Measurements from ENCODE around the gene TGFBR3. TPM values are rescaled to one million over a fixed set of nuclear protein-coding genes. Genes with fewer than 3 reads are reported as not detected.

TGFBR3 gene
- polyA plus RNA-seq, 1 experiment: 8.2 TPM

- no peaks in the 10 kb centered on the region for H3K27me3 ChIP-seq (ENCODE audit: control insufficient read depth, insufficient read depth, low read length)
- no peak for DNase-seq (ENCODE audit: low read depth)
- no peak for TF ChIP-seq CTCF (IDR thresholded peaks at IDR 0.05; ENCODE audit: insufficient read depth, low read depth, low read length)
- H3K4me3 ChIP-seq (ENCODE audit: low read depth, low read length): no peak overlapping the region
- POLR2A ChIA-PET: no interaction called here
- CTCF ChIA-PET: interaction anchor here (0.7 kb wide), 1 partner anchor 23 kb away, joined by 3 read pairs; no protein-coding TSS in a partner anchor
- peaks cover 1% of the 10 kb centered on the region; the same call in 1 of the 2 replicates for H3K36me3 ChIP-seq (ENCODE audit: control insufficient read depth, insufficient read depth, low read length)
Observed at GRCh38 chr1:91679446-91679845, 206.5 kb downstream of the TGFBR3 start.

- H3K4me3 ChIP-seq (ENCODE audit: low read depth, low read length): no peak overlapping the region
- CTCF ChIA-PET: no interaction called here
- H3K36me3 ChIP-seq (ENCODE audit: control insufficient read depth, insufficient read depth, low read length): 0 out of 2 replicates have a peak, but pooled peaks cover 1% of the 10 kb centered on the region
- H3K27me3 ChIP-seq (ENCODE audit: control insufficient read depth, insufficient read depth, low read length): no peaks in the 10 kb centered on the region
- no peak for TF ChIP-seq CTCF (IDR thresholded peaks at IDR 0.05; ENCODE audit: insufficient read depth, low read depth, low read length)
- POLR2A ChIA-PET: no interaction called here
- DNase-seq (ENCODE audit: low read depth): no peak
Observed at GRCh38 chr1:91676030-91676429, 209.9 kb downstream of the TGFBR3 start.

- no peaks in the 10 kb centered on the region for H3K27me3 ChIP-seq (ENCODE audit: control insufficient read depth, insufficient read depth, low read length)
- no peak for TF ChIP-seq CTCF (IDR thresholded peaks at IDR 0.05; ENCODE audit: insufficient read depth, low read depth, low read length)
- CTCF ChIA-PET: interaction anchor here (0.5 kb wide), 1 partner anchor 26 kb away, joined by 3 read pairs; no protein-coding TSS in a partner anchor
- no peak overlapping the region for H3K4me3 ChIP-seq (ENCODE audit: low read depth, low read length)
- H3K36me3 ChIP-seq (ENCODE audit: control insufficient read depth, insufficient read depth, low read length): no peaks in the 10 kb centered on the region
- no peak for DNase-seq (ENCODE audit: low read depth)
- POLR2A ChIA-PET: interaction anchor here (0.6 kb wide), 1 partner anchor 11 kb away, joined by 3 read pairs; no protein-coding TSS in a partner anchor
Observed at GRCh38 chr1:91674107-91674506, 211.8 kb downstream of the TGFBR3 start.

- POLR2A ChIA-PET: no interaction called here
- CTCF ChIA-PET: interaction anchor here (0.5 kb wide), 1 partner anchor 26 kb away, joined by 3 read pairs; no protein-coding TSS in a partner anchor
- no peaks in the 10 kb centered on the region for H3K27me3 ChIP-seq (ENCODE audit: control insufficient read depth, insufficient read depth, low read length)
- no peaks in the 10 kb centered on the region for H3K36me3 ChIP-seq (ENCODE audit: control insufficient read depth, insufficient read depth, low read length)
- TF ChIP-seq CTCF (IDR thresholded peaks at IDR 0.05; ENCODE audit: insufficient read depth, low read depth, low read length): no peak
- no peak overlapping the region for H3K4me3 ChIP-seq (ENCODE audit: low read depth, low read length)
- no peak for DNase-seq (ENCODE audit: low read depth)
Observed at GRCh38 chr1:91673613-91674012, 212.3 kb downstream of the TGFBR3 start.

- H3K4me3 ChIP-seq (ENCODE audit: low read depth, low read length): no peak overlapping the region
- TF ChIP-seq CTCF (IDR thresholded peaks at IDR 0.05; ENCODE audit: insufficient read depth, low read depth, low read length): no peak
- H3K36me3 ChIP-seq (ENCODE audit: control insufficient read depth, insufficient read depth, low read length): no peaks in the 10 kb centered on the region
- CTCF ChIA-PET: no interaction called here
- H3K27me3 ChIP-seq (ENCODE audit: control insufficient read depth, insufficient read depth, low read length): no peaks in the 10 kb centered on the region
- POLR2A ChIA-PET: no interaction called here
- DNase-seq (ENCODE audit: low read depth): no peak
Observed at GRCh38 chr1:91672601-91673161, 213.3 kb downstream of the TGFBR3 start.
